AG09319 (cell line): ENCODE measurements around the gene SELENOS.
A peak's percentile ranks its signal among the peaks of the same experiment; 100 is the strongest.

Source experiments
- DNase-seq: peaks from one replicate; pipeline ENCODE4 v3.0.0-alpha.2; 2010; ENCODE audit warnings: low read depth; ENCODE audit errors: extremely low read depth
- TF ChIP-seq, protein P1 (sequence below): IDR thresholded peaks from 2 replicates; pipeline ENCODE4 v1.5.1; 2011; ENCODE audit warnings: low read depth, mild to moderate bottlenecking, inconsistent platforms, low read length, moderate library complexity

Gene SELENOS, protein sequence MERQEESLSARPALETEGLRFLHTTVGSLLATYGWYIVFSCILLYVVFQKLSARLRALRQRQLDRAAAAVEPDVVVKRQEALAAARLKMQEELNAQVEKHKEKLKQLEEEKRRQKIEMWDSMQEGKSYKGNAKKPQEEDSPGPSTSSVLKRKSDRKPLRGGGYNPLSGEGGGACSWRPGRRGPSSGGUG

DNA sequence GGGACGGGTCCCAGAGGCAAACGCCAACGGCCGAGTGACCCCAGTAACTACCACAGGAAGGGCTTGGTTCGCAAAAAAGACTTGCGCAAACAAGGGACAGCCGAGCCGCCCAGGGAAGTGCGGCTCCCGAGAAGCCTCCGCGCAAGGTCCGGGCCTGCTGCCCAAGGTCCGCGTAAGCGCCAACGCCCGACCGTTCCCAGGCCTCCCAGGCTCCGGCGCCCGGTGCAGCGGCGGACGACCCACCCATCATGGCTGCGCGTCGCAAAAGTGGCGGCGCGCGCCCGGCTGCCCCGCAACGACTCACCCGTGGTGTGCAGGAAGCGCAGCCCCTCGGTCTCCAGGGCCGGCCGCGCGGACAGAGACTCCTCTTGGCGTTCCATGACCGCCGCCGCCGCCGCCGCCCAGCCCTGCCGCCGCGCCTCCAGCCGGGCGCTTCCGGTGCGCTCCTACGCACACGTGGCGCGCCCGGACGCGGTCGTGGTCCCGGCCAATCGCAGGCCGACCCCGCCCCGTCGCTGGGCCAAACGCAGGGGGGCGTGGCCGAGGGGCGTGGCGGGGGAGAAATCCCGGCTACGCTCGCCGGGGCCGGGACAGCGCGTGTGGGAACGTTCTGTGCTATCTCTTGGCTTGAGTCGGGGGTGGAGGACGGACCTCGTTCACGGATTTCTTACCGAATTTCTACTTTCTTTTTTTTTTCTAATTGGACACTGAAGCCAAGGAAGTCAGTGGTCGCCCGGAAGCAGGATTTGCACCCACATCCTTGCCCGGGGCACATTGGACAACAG, at the start of gene SELENOS:
TSS of gene SELENOS (minus strand) at position 448 of the 785 bp plus-strand sequence. CDS start at position 380, 68 bp downstream.
- DNase-seq = peak; percentile 75

DNA sequence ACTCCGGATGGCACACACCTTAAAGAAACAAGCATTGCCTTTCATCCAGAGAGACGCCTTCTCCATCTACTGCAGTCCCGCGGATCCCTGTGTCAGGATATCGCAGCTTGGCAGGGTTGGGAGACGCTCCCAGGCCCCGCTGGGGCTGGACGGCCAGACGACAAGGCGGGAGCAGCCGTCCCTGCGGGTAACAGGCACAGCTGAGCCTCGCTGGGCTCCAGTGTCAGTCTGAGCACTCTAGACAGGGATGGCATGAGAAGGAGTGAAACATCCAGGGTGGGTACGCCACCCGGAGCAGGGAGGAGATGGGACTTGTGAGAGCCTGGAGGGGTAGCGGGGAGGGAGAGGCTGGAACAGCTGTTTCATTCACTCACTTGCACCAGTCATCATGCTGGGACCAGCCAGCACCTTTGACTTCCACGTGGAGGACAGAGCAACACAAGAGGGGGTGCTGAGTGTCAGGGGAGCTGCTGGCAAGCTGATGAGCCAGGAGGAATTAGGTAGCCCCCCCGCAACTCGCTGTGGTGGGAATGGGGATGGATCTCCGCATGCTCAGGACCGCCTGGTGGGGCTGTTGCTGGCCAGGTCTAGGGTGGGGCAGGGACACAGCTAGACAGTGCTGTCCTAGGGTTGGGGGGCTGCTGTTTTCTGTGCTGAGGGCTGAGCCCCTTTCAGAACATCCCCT, 49.3 kb upstream of the SELENOS start:
- DNase-seq = no peak
- TF ChIP-seq, protein P1, sequence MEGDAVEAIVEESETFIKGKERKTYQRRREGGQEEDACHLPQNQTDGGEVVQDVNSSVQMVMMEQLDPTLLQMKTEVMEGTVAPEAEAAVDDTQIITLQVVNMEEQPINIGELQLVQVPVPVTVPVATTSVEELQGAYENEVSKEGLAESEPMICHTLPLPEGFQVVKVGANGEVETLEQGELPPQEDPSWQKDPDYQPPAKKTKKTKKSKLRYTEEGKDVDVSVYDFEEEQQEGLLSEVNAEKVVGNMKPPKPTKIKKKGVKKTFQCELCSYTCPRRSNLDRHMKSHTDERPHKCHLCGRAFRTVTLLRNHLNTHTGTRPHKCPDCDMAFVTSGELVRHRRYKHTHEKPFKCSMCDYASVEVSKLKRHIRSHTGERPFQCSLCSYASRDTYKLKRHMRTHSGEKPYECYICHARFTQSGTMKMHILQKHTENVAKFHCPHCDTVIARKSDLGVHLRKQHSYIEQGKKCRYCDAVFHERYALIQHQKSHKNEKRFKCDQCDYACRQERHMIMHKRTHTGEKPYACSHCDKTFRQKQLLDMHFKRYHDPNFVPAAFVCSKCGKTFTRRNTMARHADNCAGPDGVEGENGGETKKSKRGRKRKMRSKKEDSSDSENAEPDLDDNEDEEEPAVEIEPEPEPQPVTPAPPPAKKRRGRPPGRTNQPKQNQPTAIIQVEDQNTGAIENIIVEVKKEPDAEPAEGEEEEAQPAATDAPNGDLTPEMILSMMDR = no peak

More for the DNA sequence above, at the start of gene SELENOS:
- TF ChIP-seq, protein P1 = no peak

DNA sequence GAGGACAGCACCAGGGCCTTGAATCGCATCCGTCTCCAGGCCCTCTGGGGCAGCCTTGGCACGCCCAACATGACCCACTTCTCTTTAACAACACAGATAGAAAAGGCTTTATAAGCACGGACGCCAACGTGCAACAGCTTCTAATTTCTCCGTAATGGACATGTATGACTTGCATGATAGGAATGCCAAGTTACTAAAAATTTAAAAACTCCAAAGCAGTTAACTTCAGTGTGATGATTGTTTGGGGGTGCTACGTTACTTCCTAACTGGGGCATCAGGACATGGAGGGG, 48.7 kb upstream of the SELENOS start:
- no peak for DNase-seq
- TF ChIP-seq, protein P1 = no peak

DNA sequence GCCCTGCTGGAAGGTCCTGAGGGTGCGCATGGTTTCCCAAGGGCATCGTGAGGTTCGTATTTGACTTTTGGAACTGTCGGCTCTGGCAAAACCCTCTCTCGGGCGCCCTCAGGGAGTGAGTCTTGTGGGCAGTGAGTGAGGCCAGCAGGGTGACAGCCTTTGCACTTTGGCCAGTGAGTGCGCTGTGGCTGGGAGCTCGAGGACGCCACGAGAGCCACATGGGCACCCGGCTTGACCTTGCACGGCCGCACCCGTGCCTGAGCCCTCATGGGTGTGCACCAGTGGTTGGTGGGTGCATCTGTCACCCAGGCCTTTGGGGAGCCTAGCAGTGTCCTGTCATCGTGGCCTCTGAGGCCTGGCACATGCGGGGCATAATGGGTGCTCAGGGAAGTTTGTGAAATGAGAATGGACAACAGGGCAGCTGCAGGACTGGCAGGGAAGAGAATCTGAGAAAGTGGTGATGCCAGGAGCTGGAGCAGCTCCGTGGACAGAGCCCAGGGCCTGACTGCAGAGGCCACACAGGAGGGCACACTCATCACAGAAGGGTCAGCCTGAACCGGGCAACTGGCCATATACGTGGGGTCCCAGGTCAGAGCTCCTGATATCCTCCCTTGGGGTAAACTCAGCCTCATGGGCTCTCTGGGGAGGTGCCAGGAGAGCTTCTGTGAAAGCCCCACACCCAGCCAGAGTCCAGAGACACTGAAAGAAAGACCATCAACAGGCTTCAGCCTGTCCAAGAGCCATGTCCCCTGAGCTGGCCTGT, 48.2 kb upstream of the SELENOS start:
- no peak for DNase-seq
- TF ChIP-seq, protein P1 = no peak

DNA sequence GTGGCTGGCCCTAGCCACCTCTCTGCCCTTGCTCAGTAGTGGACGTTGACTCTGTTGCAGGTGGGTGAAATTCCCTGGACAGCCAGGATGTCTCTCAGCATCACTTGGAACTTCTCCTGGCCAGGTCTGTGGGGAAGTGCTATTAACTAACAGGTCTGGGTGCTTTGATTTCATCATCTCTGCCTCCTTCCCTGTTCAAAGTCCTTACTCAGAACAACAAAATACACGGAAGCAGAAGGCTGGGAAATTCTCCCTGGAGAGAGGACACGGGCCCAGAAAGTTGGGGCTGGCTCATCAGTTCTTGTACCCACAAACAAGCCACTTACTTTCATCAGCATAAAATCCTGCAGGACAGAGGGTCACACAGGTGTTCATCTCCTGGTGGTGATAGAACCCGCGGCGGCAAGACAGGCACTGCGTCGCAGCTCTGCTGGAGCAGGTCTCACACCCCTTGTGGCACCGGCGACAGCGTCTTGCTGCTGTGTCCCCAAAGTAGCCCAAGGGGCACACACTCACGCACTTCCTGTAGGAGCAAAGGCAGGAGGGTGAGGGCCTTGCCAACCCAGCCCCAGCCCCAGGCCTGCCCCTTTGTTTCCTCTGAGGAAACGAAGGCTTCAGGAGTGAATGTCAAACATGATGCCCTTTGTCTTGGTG, 47.4 kb upstream of the SELENOS start:
- no peak for DNase-seq

DNA sequence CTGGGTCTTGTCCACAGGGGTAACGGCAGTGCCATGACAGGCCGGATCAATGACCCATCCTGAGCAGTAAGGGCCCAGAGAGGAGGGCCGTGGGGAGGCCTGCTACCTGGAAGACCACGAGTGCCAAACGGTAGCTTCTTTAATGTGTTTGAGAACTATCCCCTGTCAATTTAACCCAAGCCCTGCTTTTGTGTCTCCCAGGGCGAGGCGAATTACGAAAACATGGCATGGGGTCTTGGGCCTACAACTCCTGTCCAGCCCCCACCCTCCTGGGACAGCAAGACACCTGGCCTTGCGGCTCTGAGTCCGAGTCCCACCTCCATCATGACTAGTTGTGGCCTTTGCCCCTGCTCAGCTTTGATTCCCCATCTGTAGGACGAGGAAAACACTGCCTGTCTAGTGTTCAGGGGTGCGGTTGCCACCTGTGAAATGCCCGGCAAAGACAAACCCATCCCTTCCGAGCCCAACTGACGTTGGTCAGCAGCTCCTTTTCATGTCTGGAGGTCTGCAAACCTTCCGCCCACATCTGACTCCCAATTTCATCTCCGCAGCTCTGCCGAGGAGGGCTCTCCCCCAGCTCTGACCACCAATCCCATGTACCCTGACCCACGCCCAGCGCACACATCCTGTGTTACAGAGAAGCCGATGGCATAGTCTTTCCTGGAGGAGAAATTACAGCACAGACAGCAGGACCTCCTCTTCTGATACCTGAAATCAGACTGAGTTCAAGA, 46.7 kb upstream of the SELENOS start:
- TF ChIP-seq, protein P1 = no peak
- no peak for DNase-seq

More for the DNA sequence above, 47.4 kb upstream of the SELENOS start:
- TF ChIP-seq, protein P1 = no peak
